HEK293T (cell line): ENCODE results near the gene IQCC.

Source experiments
- CTCF ChIA-PET: fragments of 350-600 bp; formaldehyde crosslinking; extraction: SDS; loops from one replicate; lab custom pipeline; 2021; ENCODE audit warnings: antibody characterized with exemption, inconsistent platforms; lab: Yijun Ruan, JAX
- POLR2A ChIA-PET: fragments of 350-600 bp; formaldehyde crosslinking; extraction: SDS; loops from one replicate; lab custom pipeline; 2020; ENCODE audit warnings: antibody characterized with exemption, inconsistent platforms; lab: Yijun Ruan, JAX
- DNase-seq: peaks from one replicate; pipeline ENCODE4 v3.0.0; 2012; ENCODE audit warnings: mixed read lengths; ENCODE audit errors: extremely low spot score
- ARNT ChIP-seq: fragments of 450-650 bp; IDR thresholded peaks from 2 replicates; pipeline ENCODE4 v1.6.1; 2017; ENCODE audit warnings: mild to moderate bottlenecking
- BHLHE40 ChIP-seq: fragments of 450-650 bp; IDR thresholded peaks from 2 replicates; pipeline ENCODE4 v1.6.1; 2016; ENCODE audit warnings: mild to moderate bottlenecking, moderate library complexity, borderline replicate concordance
- CTBP1 ChIP-seq: fragments of 450-650 bp; IDR thresholded peaks from 2 replicates; pipeline ENCODE4 v1.6.1; 2016; ENCODE audit warnings: borderline replicate concordance
- ELF4 ChIP-seq: fragments of 450-650 bp; IDR thresholded peaks from 2 replicates; pipeline ENCODE4 v1.6.1; 2017; ENCODE audit warnings: antibody characterized with exemption
- FOXA1 ChIP-seq: fragments of 450-650 bp; IDR thresholded peaks from 2 replicates; pipeline ENCODE4 v1.6.1; 2016; ENCODE audit warnings: mild to moderate bottlenecking
- FOXK2 ChIP-seq: fragments of 450-650 bp; IDR thresholded peaks from 2 replicates; pipeline ENCODE4 v1.6.1; 2016; ENCODE audit warnings: mild to moderate bottlenecking
- FOXM1 ChIP-seq: fragments of 450-650 bp; IDR thresholded peaks from 2 replicates; pipeline ENCODE4 v1.6.1; 2017; ENCODE audit warnings: mild to moderate bottlenecking, borderline replicate concordance
- HDGF ChIP-seq: fragments of 450-650 bp; IDR thresholded peaks from 2 replicates; pipeline ENCODE4 v1.6.1; 2017; ENCODE audit warnings: antibody characterized with exemption, borderline replicate concordance
- L3MBTL2 ChIP-seq: fragments of 450-650 bp; conservative IDR thresholded peaks from 2 replicates; pipeline ENCODE4 v1.6.1; 2016; ENCODE audit warnings: mild to moderate bottlenecking
- LEF1 ChIP-seq: fragments of 450-650 bp; IDR thresholded peaks from 2 replicates; pipeline ENCODE4 v1.6.1; 2017; ENCODE audit warnings: mild to moderate bottlenecking, borderline replicate concordance
- NFRKB ChIP-seq: fragments of 450-650 bp; IDR thresholded peaks from 2 replicates; pipeline ENCODE4 v1.6.1; 2016; ENCODE audit warnings: mild to moderate bottlenecking, moderate library complexity
- SP1 ChIP-seq: fragments of 450-650 bp; IDR thresholded peaks from 2 replicates; pipeline ENCODE4 v1.6.1; 2017
- SUZ12 ChIP-seq: fragments of 450-650 bp; IDR thresholded peaks from 2 replicates; pipeline ENCODE4 v1.6.1; 2016; ENCODE audit warnings: mild to moderate bottlenecking
- TARDBP ChIP-seq: fragments of 450-650 bp; IDR thresholded peaks from 2 replicates; pipeline ENCODE4 v1.6.1; 2016
- ZNF384 ChIP-seq: fragments of 450-650 bp; IDR thresholded peaks from 2 replicates; pipeline ENCODE4 v1.6.1; 2016
- TF ChIP-seq, protein P1 (sequence below): fragments of 450-650 bp; IDR thresholded peaks from 2 replicates; pipeline ENCODE4 v1.6.1; 2016

The IQCC gene

DNA sequence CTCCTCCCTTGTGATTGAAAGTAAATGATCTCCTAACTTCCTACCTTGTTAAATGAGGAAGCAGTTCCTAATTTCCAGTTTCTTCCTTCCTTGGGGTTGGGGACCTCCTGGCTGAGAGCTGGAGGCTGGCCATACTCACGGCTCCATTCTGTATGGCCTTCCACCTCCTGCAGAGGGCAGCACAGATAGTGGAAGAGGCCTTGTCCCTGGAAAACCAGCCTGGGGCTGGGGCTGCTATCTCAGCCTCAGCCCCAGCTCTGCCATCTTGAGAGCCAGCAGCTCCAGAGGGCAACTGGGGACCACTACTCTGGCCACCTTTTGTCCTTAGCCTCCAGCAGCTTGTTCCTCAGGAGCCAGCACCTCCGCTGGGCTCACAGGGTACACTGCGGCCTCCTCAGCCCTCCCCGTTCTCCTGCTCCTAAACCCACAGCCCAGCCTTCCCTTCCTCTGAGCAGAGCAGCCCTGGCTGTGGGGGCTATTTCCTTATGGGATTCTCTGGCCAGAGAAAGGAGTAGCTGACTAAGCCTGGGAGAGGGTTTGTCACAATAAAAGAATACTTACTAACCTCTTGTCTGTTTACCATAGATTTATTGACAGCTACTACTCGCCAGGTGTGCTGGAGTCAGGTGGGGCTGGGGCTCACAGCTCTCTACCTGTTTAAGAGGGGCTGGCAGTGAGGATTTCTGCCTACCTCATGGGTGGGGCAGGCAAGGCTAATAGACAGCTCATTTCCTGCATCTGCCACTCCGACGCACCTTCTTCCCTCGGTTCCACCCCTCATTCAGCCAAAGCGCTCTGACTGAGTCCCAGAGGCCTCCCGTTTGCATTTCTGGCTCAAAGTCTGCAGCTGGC, 10.4 kb downstream of the IQCC start:
- CTCF ChIA-PET, result interaction anchor here (0.5 to 1.7 kb wide), 20 partner anchors 8 to 370 kb away, joined by 3 to 7 read pairs (median 4); partner anchors contain the start of genes CCDC28B, IQCC and TXLNA
- 0 out of 2 replicates have a peak, but pooled peaks have one; percentile 12 for TF ChIP-seq HDGF
- no peak for TF ChIP-seq SUZ12
- DNase-seq, result peak; percentile 87
- POLR2A ChIA-PET, result interaction anchor here (0.9 to 3.0 kb wide), 9 partner anchors 10 to 143 kb away, joined by 3 to 21 read pairs (median 3); partner anchors contain the start of genes CCDC28B, IQCC, TMEM39B and TXLNA

DNA sequence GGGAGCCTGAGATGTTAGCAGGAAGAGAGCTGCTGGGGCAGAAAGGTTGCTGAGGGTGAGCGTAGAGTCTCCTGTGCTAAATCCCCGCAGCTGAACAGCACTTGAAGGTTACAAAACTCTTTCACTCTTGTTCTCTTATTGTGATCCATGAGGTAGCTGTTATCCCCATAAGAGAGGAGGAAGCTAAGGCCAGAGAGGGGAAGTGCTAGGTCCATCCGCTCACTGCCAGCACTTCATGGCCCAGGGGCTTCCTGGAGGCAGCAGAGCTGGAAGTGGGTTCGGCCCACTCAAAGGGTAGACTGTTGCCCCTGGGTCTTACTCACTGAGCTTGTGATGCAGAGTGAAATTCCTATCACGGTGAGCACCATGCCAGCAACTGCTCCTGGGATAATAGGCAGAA, 11.1 kb downstream of the IQCC start:
- ChIA-PET CTCF (interaction anchor here (0.8 to 1.7 kb wide), 10 partner anchors 9 to 197 kb away, joined by 3 to 7 read pairs (median 4); partner anchors contain the start of genes CCDC28B, IQCC and TXLNA), POLR2A (interaction anchor here (1.0 to 3.0 kb wide), 7 partner anchors 10 to 37 kb away, joined by 3 to 21 read pairs (median 3); partner anchors contain the start of genes IQCC and TXLNA)
- DNase-seq, result no peak
- no peak for TF ChIP-seq FOXK2
- no peak for TF ChIP-seq SP1
- TF ChIP-seq HDGF, result no peak
- no peak for TF ChIP-seq L3MBTL2
- TF ChIP-seq FOXM1, result no peak
- no peak for TF ChIP-seq CTBP1
- no peak for TF ChIP-seq TARDBP
- TF ChIP-seq SUZ12, result no peak
- no peak for TF ChIP-seq LEF1
- no peak for TF ChIP-seq ARNT
- TF ChIP-seq, protein P1, sequence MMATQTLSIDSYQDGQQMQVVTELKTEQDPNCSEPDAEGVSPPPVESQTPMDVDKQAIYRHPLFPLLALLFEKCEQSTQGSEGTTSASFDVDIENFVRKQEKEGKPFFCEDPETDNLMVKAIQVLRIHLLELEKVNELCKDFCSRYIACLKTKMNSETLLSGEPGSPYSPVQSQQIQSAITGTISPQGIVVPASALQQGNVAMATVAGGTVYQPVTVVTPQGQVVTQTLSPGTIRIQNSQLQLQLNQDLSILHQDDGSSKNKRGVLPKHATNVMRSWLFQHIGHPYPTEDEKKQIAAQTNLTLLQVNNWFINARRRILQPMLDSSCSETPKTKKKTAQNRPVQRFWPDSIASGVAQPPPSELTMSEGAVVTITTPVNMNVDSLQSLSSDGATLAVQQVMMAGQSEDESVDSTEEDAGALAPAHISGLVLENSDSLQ, result no peak
- TF ChIP-seq FOXA1, result no peak

DNA sequence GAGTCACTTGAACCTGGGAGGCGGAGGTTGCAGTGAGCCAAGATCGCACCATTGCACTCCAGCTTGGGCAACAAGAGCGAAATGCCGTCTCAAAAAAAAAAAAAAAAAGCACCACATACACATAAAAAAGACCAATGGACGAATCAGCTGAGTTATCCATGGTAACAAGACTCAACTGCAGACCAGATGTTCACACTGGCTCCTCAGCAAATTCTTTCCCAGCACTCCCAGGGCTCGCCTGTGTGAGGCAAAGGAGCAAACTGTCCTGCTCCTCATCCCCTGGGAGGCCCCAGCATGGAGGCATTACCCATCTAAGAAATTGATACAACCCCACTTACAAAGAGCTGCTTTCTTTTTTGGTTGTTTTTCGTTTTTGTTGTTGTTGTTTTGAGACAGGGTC, 13.6 kb downstream of the IQCC start:
- CTCF ChIA-PET, result no interaction called here
- POLR2A ChIA-PET, result interaction anchor here (3.4 kb wide), 1 partner anchor 13 kb away, joined by 10 read pairs; the partner anchor contains the start of gene IQCC
- no peak for DNase-seq
- TF ChIP-seq FOXK2, result no peak
- TF ChIP-seq SUZ12, result no peak
- TF ChIP-seq ELF4, result no peak
- TF ChIP-seq FOXA1, result no peak
- no peak for TF ChIP-seq CTBP1
- TF ChIP-seq, protein P1, result no peak
- TF ChIP-seq ARNT, result no peak
- TF ChIP-seq FOXM1, result no peak
- TF ChIP-seq L3MBTL2, result no peak
- TF ChIP-seq SP1, result no peak
- no peak for TF ChIP-seq ZNF384
- no peak for TF ChIP-seq TARDBP

DNA sequence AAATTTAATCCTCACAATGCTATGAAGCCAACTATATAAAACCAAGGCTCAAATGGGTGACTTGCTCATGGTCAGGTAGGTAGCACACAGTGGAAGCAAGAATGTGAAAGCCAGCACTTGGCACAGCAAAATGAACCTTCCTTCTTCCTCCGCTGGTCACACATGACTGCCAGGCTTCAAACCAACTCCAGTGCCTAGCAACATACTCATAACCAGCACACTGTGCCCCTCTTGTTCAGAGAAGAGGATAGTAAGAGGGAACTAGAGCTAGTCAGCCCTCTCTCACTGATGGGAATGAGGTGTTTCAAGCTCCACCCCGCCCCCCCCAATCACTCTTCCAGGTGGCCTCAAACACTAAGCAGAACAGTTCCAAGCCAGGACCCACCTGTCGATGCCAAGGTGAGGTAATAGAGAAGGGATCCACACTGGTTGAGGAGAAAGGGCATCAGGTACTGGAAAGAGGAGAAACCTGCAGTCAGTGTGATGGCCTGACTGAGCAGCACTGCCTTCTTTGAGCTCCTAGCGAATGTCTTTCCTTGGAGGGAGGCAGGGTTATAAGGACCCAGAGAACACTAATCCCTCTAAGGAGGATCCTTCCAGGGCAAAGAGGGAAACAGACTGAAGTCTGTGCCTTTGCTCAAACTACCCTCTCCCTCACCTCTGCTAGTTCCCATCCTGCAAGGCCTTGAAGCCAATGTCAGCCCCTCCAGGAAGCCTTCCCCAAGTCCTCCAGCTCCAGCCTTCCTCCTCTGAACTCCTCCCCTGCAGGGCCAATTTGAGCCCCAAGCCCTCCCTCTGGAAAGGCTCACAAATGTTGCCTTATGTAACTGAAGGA, 15.5 kb downstream of the IQCC start:
- TF ChIP-seq SP1 (no peak), BHLHE40 (no peak), NFRKB (no peak), L3MBTL2 (no peak), TARDBP (no peak), LEF1 (no peak), FOXK2 (no peak), HDGF (no peak), FOXM1 (no peak)
- ChIA-PET POLR2A (interaction anchor here (0.6 to 3.4 kb wide), 3 partner anchors 12 to 113 kb away, joined by 3 to 10 read pairs (median 3); partner anchors contain the start of gene IQCC), CTCF (interaction anchor here (1.0 kb wide), 1 partner anchor 10 kb away, joined by 3 read pairs; no protein-coding TSS in a partner anchor)
- DNase-seq, result no peak

DNA sequence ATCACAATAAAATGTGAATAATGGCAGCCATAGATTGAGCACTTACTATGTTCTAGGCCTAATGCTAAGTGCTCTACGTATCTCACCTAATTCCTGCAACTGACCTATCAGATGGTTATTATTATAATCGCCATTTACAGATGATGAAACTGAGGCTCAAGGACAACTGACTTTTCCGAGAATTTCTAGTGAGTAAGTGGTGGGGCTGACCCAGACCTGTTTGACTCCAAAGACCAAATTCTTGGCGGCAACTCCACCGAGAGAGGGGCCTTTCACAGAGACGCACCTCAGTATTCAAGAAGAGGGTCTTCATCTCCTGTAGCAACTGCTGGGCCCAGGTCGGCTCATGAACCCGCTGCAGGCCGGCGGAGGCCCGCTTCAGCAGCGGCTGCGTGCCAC, 16.1 kb downstream of the IQCC start:
- no peak for DNase-seq
- TF ChIP-seq FOXM1 (no peak), LEF1 (no peak), ELF4 (no peak), L3MBTL2 (no peak), HDGF (no peak), FOXA1 (no peak), BHLHE40 (no peak), TARDBP (no peak), SUZ12 (no peak), NFRKB (no peak), ARNT (no peak), SP1 (no peak), ZNF384 (no peak), CTBP1 (no peak), FOXK2 (no peak)
- TF ChIP-seq, protein P1, result no peak
- ChIA-PET CTCF (interaction anchor here (1.0 kb wide), 1 partner anchor 9 kb away, joined by 3 read pairs; no protein-coding TSS in a partner anchor), POLR2A (interaction anchor here (3.4 kb wide), 1 partner anchor 16 kb away, joined by 10 read pairs; the partner anchor contains the start of gene IQCC)
